Caki2 (cell line): Measurements from ENCODE around the gene GMPPA. TPM values are rescaled to one million over a fixed set of nuclear protein-coding genes. Genes with fewer than 3 reads are reported as not detected.

Source experiments
- DNase-seq: peaks from one replicate; pipeline ENCODE4 v3.0.0-alpha.2; 2015; ENCODE audit warnings: low read depth
- in situ Hi-C: cut with HindIII; loops from 2 replicates; pipeline ENCODE4 v1.10.0; 2016; ENCODE audit warnings: low sequenced_read_pairs, low pct_unique_long_range_greater_than_20kb, mixed read lengths
- total RNA-seq: library from RNA; depleted of rRNA; stranded (reverse); fragments of >200 nt; shearing (Covaris generic); gene quantifications from 2 replicates; pipeline ENCODE4 v1.2.3, GENCODE V29; 2014; ENCODE audit warnings: low replicate concordance

Gene GMPPA
- total RNA-seq, 1 experiment from 2014 or later, result 95.2 TPM

DNA sequence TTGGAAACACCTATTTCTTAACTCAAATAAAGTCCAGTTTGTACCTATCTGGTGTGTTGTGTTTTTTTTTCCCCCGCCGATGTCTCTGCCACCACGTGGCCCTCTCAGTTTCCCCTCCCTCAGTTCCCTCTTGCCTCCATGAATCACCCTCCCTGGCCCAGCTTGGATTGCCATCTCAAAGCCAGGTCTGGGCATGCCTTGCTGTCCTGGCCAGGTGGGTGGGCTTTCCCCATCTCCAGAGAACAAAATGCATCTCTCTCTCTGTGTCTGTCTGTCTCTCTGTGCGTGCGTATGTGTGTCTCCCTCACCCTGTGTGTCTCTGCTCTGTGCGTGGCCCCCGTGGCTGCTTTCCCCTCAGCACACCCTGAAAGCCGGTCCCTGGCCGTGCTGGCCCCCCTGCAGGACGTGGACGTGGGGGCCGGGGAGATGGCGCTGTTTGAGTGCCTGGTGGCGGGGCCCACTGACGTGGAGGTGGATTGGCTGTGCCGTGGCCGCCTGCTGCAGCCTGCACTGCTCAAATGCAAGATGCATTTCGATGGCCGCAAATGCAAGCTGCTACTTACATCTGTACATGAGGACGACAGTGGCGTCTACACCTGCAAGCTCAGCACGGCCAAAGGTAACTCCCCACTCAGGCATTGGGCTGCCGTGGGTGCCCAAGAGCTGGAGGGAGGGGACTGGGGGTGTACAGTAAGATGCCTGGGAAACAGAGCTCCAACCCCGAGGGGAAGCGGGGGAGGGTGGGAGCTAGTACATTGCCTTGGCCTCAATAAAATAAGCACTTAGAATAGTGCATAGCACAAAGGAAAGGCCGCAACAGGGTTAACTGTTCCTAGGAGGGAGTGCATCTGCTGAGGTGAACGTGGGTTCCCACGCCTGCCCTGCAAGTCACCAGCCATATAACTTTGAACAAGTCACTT lies 31.6 kb upstream of the GMPPA start:
- no peak for DNase-seq
- in situ Hi-C loops, result no loop called here

DNA sequence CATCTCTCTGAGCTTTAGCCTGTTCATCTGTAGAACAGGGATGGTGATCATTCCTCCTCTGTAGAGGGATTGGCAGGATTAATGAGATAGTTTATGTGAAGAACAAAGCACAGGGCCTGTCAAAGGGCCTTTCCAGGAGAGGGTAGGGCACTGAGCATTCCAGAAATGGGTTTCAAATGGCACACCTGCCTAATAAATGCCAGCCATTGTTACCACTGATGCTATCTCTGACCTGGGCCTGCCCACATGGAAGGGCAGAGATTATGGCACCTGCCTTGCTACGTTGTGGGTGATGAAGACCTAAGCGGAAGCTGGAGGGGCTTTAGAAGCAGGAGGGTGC lies 31.0 kb upstream of the GMPPA start:
- no peak for DNase-seq
- in situ Hi-C loops, result no loop called here

DNA sequence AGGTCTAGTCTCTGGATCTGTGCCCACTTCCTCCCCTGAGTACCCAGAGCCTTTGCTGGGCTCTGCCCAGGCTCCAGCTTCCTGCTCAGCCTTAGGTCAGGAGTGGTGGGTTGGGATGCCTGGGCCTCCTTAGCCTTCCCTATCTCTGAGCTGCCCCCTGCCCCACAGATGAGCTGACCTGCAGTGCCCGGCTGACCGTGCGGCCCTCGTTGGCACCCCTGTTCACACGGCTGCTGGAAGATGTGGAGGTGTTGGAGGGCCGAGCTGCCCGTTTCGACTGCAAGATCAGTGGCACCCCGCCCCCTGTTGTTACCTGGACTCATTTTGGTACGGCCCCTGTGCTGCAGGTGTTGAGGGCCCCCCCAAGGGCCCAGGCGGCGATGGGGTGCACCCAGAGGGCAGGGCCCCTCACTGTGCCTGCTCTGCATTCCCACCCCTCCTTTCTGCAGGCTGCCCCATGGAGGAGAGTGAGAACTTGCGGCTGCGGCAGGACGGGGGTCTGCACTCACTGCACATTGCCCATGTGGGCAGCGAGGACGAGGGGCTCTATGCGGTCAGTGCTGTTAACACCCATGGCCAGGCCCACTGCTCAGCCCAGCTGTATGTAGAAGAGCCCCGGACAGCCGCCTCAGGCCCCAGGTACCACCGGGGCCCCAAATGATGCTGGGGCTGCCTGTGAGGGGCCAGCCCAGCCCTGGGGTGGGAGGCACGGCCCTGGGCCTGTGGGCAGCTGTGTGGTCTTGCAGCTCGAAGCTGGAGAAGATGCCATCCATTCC lies 30.1 kb upstream of the GMPPA start:
- DNase-seq, result no peak
- in situ Hi-C loops, result no loop called here

DNA sequence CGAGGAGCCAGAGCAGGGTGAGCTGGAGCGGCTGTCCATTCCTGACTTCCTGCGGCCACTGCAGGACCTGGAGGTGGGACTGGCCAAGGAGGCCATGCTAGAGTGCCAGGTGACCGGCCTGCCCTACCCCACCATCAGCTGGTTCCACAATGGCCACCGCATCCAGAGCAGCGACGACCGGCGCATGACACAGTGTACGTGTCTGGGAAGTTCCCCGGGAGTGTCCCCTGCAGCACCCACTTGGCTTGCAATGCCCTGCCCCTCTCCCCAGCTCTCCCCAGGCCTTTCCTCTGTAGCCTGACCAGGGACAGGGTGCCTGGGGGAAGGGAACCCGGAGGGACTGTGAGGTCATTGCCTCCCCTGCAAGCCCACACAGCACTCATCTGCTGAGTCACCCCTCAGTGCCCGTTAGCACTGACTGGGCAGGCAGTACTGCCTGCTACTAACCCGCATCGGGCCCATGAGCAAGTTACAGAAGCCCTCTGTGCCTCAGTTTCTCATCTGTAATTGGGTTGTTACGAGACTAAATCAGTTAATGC lies 29.4 kb upstream of the GMPPA start:
- in situ Hi-C loops, result no loop called here
- peak; percentile 55 for DNase-seq

DNA sequence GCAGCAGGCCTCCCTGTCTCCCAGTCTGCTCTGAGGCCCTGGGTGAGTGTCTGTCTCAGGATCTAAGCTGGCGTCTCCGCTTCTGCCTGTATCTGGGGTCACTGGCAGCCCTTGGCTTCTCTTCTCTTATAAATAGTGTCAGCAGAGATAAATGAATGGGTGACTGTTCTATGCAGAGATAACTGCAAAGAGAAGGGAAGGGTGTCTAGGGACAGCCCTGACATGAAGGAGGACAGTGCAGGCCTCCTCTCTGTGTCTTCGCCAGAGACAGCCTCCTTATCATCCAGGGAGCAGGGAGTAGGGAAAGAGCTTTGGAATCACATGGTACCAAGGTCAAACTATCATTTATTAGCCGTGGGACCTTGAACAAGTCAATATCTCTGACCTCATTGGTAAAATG lies 28.3 kb upstream of the GMPPA start:
- no peak for DNase-seq
- in situ Hi-C loops, result no loop called here

DNA sequence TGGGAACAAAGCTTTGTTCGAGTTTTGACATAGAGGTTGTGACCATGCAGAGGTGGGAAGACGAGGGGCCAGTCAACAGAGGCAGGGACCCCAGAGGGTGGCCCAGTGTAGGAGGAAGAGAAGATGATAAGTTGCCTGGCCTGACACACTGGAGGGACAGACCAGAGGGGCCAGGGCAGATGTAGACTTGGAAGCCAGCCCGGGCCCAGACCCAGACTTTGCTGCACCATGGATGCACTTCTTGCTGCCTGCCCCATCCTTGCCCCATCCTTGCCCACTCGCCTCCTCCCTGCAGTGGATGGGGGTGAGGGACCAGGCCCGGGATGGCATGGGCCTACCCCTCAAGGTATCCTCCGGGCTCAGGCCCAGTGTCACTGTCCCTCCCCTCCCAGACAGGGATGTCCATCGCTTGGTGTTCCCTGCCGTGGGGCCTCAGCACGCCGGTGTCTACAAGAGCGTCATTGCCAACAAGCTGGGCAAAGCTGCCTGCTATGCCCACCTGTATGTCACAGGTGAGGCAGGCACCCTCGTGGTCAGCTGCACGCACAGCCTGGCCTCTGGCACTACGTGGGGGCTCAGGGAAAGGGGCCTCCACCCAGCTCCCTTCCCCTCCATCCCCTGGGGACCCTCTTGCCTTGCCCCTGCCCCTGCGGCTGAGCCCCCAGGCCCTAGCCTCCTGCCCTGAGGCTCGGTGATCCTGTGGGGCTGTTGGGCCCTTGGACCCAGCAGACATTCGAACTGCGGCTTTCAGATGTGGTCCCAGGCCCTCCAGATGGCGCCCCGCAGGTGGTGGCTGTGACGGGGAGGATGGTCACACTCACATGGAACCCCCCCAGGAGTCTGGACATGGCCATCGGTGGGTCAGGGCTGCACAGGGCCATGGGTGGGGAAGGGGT lies 27.0 kb upstream of the GMPPA start:
- in situ Hi-C loops, result no loop called here

GRCh38 chr2:219472629-219473187 lies 26.0 kb upstream of the GMPPA start:
- in situ Hi-C loops, result no loop called here
- no peak for DNase-seq

More for the DNA sequence above, 27.0 kb upstream of the GMPPA start:
- DNase-seq, result no peak

GRCh38 chr2:219473511-219473910 lies 25.2 kb upstream of the GMPPA start:
- no peak for DNase-seq
- in situ Hi-C loops, result no loop called here

GRCh38 chr2:219474285-219475060 lies 24.2 kb upstream of the GMPPA start:
- no peak for DNase-seq

GRCh38 chr2:219475278-219475677 lies 23.4 kb upstream of the GMPPA start:
- no peak for DNase-seq
- in situ Hi-C loops, result no loop called here

More at GRCh38 chr2:219474285-219475060, 24.2 kb upstream of the GMPPA start:
- in situ Hi-C loops, result no loop called here

DNA sequence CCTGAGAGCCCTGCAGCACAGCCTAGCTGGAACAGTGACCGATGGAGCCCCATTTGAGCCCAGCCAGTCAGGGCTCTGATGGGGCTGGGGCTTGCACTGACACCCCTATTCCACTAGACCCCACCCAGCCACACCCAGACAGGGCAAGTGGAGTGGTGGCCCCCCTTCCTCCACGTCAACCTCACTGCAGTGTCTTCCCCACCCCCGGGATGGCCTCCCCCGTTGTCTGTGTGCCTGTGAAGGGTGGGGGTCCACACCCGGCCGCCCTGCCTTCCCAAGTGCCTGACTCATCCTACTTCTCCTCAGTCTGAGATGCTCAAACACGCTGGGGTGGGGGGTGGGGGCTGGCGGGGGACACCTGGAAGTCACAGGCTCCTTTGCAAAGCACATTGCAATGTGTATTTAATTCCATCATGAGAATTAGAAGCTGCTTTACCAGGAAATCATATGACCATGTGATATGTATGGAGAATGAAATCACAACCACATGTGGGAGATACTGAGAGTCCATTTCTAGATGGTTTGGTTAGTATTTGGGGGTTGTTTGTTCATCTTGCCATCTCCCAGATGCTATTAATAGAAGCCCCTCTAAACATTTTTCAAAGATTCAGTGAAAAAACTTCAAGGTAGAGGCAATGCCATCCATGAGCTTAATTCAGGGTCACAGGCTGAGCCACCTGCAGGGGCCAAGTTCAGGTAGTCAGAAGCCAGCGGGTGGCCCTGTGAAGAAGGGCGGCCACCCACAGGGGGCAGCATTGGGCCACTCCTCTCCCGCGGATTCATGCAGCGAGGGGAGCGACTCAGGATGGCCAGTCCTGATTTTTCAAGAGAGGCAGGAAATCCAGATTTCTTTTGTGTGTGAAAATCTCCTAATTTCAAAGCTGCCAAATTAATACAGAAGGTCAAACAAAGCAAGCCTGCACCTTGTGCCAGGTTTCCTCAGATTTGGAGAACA lies 22.7 kb upstream of the GMPPA start:
- peak; percentile 49 for DNase-seq
- in situ Hi-C loops, result no loop called here

DNA sequence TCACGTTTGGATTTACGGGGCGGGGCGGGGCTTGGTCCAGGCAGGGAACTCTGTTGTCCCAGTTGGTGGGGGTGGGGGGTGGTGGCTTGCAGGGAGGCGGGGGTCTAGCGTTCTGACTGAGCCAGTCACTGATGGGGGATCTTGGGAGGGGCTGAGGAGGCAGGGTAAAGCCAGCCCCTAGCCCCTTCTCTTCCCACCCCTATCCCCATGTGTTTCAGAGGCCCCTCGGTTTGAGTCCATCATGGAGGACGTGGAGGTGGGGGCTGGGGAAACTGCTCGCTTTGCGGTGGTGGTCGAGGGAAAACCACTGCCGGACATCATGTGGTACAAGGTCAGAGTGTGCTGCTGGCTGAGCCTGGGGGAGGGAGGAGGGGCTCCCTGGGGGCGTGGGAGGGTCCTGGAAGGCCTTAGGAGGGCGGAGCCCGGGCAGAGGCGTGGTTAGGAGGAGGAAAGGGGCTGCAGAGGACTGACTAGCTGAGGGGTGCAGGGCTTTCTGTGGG lies 22.0 kb upstream of the GMPPA start:
- in situ Hi-C loops, result no loop called here
- no peak for DNase-seq

- DNase-seq, result no peak
- in situ Hi-C loops, result no loop called here
Observed at GRCh38 chr2:219477179-219477578, 21.5 kb upstream of the GMPPA start.

DNA sequence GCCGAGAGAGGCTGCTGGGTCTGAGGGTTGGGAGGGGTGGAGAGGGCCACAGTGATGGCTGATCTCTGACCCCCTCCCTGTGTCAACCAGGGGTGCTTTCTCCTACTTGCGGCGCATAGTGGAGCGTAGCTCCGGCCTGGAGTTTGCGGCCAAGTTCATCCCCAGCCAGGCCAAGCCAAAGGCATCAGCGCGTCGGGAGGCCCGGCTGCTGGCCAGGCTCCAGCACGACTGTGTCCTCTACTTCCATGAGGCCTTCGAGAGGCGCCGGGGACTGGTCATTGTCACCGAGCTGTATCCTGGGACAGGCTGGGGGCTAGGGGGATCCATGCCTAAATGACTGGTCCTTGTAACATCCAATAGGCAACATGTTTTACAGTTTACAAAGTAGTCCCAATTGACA lies 20.9 kb upstream of the GMPPA start:
- in situ Hi-C loops, result no loop called here
- DNase-seq, result no peak

DNA sequence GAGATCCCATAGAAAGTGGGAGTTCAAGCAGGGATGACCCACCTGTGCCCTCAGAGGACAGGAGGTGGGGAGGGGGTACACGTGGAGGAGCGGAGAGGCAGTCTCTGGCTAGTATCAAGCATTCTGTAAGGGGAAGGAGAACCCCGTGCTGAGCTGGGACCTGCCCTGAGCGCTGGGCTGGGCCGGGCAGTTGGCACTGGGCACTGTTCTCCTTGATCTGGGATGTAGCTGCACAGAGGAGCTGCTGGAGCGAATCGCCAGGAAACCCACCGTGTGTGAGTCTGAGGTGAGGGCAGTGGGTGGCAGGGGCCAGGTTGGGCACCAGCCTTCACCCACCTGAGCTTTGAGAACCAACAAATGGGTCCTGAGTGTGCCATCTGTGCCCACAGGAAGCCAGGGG lies 19.8 kb upstream of the GMPPA start:
- no peak for DNase-seq
- in situ Hi-C loops, result no loop called here

DNA sequence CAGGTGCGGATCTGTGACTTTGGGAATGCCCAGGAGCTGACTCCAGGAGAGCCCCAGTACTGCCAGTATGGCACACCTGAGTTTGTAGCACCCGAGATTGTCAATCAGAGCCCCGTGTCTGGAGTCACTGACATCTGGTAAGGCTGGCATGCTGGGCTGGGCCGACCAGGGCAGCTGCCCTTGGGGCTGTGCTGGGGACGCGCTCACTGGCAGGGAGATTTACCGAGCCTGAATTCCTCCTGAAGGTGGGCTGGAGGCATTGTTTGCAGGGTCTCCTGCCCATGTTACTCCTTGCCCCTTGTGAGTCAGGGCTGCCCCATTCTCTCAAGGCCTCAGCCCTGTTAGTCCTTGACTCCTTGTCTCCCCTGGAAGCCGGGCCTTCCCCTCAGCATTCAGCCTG lies 18.7 kb upstream of the GMPPA start:
- DNase-seq, result no peak
- in situ Hi-C loops, result no loop called here
